A673 (cell line): ENCODE measurements around the gene LENEP.

ENCODE experiments used
- CTCF ChIP-seq: fragments of 300-800, 200-600 bp; sonication (generic); conservative IDR thresholded peaks from 2 replicates; pipeline ENCODE4 v1.5.1; 2017; ENCODE audit warnings: low read depth, mild to moderate bottlenecking, antibody characterized with exemption, low read length, moderate library complexity, mixed read lengths
- EZH2 ChIP-seq: fragments of 200-600 bp; sonication (generic); IDR thresholded peaks from 2 replicates; pipeline ENCODE4 v1.6.1; 2017; ENCODE audit warnings: borderline replicate concordance, low read depth, mild to moderate bottlenecking, mixed read lengths, antibody characterized with exemption, low read length; ENCODE audit not compliant: poor library complexity, severe bottlenecking

GRCh38 chr1:154994269-154994587, 842 bp downstream of the LENEP start:
- TF ChIP-seq CTCF = no peak
- no peak for TF ChIP-seq EZH2
